DND-41 (cell line): ENCODE results near the gene PAX6.

Experiments
- ATAC-seq: fragments of 200-7000 bp; cut with Tn5 transposase; 3 replicates; pipeline ENCODE4 v1.9.1; 2021; ENCODE audit warnings: low read depth; ENCODE audit not compliant: insufficient read depth
- DNase-seq: peaks from one replicate; pipeline ENCODE4 v3.0.0-alpha.2; 2020
- H2AFZ ChIP-seq: 2 replicates; pipeline ENCODE4 v1.6.0; 2012; ENCODE audit warnings: low read depth, low read length
- H3K27ac ChIP-seq: 2 replicates; pipeline ENCODE4 v1.5.1; 2012; ENCODE audit warnings: low read length, inconsistent platforms
- H3K27me3 ChIP-seq: fragments of 200-600 bp; sonication (generic); 2 replicates; pipeline ENCODE4 v1.6.0; 2012; ENCODE audit warnings: low read length, mild to moderate bottlenecking, inconsistent platforms; ENCODE audit not compliant: insufficient read depth, poor library complexity
- H3K36me3 ChIP-seq: 2 replicates; pipeline ENCODE4 v1.5.1; 2012; ENCODE audit warnings: low read length, inconsistent platforms; ENCODE audit not compliant: insufficient read depth
- H3K4me1 ChIP-seq: 2 replicates; pipeline ENCODE4 v1.5.1; 2012; ENCODE audit warnings: mild to moderate bottlenecking, low read length; ENCODE audit not compliant: insufficient read depth
- H3K4me2 ChIP-seq: 2 replicates; pipeline ENCODE4 v1.6.0; 2012; ENCODE audit warnings: mild to moderate bottlenecking, moderate library complexity, low read length, inconsistent platforms; ENCODE audit not compliant: insufficient read depth
- H3K4me3 ChIP-seq, 2 experiments: fragments of 200-600 bp in 1 of 2; shearing (Covaris generic) in 1 of 2; 2 replicates each; pipeline ENCODE4 v1.5.1; 2012 to 2016; ENCODE audit warnings: inconsistent platforms in 2 of 2, low read length in 2 of 2, mild to moderate bottlenecking in 2 of 2, low read depth in 1 of 2, moderate library complexity in 1 of 2
- H3K79me2 ChIP-seq: 2 replicates; pipeline ENCODE4 v1.6.0; 2012; ENCODE audit warnings: low read length, inconsistent platforms; ENCODE audit not compliant: insufficient read depth
- H3K9ac ChIP-seq: 2 replicates; pipeline ENCODE4 v1.6.0; 2012; ENCODE audit warnings: low read depth, mild to moderate bottlenecking, inconsistent platforms, low read length, moderate library complexity
- H3K9me3 ChIP-seq: 2 replicates; pipeline ENCODE4 v1.5.1; 2012; ENCODE audit warnings: low read length, moderate library complexity, mild to moderate bottlenecking, inconsistent platforms; ENCODE audit not compliant: insufficient read depth, severe bottlenecking
- H4K20me1 ChIP-seq: 2 replicates; pipeline ENCODE4 v1.6.0; 2012; ENCODE audit warnings: low read length; ENCODE audit not compliant: insufficient read depth
- CTCF ChIP-seq: IDR thresholded peaks from 2 replicates; pipeline ENCODE4 v1.5.1; 2012; ENCODE audit warnings: borderline replicate concordance, low read length, moderate library complexity, mild to moderate bottlenecking; ENCODE audit not compliant: poor library complexity, severe bottlenecking; ENCODE audit errors: extremely low read depth
- EZH2 ChIP-seq: IDR thresholded peaks from 3 replicates; pipeline ENCODE4 v1.6.1; 2012; ENCODE audit warnings: borderline replicate concordance, low read depth, mild to moderate bottlenecking, moderate library complexity, low read length, inconsistent platforms; ENCODE audit not compliant: severe bottlenecking

The PAX6 gene

DNA sequence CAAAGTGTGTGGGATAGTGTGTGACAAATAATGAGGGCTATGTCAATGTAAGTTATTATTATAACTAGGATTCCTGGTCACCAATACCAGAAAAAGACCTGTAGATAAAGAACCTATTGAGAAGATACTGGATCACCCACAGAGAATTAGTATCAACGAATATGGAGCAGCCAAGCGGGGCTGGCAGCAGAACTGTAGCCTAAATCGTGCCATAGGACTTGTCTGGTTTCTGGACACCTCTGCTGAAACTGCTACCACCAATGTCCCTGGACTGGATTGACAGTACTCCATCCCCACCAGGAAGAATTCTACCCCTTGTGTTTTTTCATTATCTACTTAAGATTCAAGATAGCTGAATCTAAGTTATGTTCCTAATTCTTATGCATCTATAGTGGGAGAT is 30.3 kb upstream of the PAX6 start:
- Histone ChIP-seq H2AFZ (no peak overlapping the region), H3K4me3 (no peak overlapping the region), H3K4me1 (no peaks in the 10 kb centered on the region), H3K27me3 (peaks cover 14% of the 10 kb centered on the region), H4K20me1 (no peaks in the 10 kb centered on the region), H3K9ac (no peak overlapping the region), H3K9me3 (no peaks in the 10 kb centered on the region), H3K79me2 (no peaks in the 10 kb centered on the region), H3K36me3 (no peaks in the 10 kb centered on the region), H3K27ac (no peak overlapping the region), H3K4me2 (no peak overlapping the region)
- DNase-seq: no peak
- no peak for ATAC-seq
- no peak for TF ChIP-seq EZH2
- TF ChIP-seq CTCF: no peak

DNA sequence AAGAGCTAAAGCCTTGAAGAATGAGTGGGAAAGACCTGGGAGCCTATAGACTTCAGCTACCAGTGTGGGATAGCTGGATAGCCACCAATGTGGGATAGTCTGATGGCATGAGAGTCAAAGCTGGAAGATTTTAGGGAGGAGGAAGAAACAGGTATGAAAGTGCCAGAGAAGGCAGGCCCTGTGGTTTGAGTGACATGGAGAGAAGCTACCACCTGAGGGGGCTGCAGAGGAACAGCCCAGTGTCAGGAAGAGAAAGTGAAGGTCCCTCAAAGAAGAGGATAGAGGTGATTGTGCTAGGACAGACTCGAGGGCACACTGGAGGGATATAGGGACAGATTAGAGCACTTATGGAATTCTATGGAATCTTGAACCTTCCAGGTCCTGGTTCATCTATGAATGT is 23.1 kb upstream of the PAX6 start:
- no peaks in the 10 kb centered on the region for H3K79me2 ChIP-seq
- no peak overlapping the region for H3K4me3 ChIP-seq
- no peak overlapping the region for H3K9ac ChIP-seq
- no peak overlapping the region for H2AFZ ChIP-seq
- no peak for ATAC-seq
- H3K27me3 ChIP-seq: peaks cover 16% of the 10 kb centered on the region
- no peak overlapping the region for H3K27ac ChIP-seq
- no peaks in the 10 kb centered on the region for H3K36me3 ChIP-seq
- no peaks in the 10 kb centered on the region for H4K20me1 ChIP-seq
- H3K4me2 ChIP-seq: no peak overlapping the region
- TF ChIP-seq CTCF: peak; percentile 24
- no peak for TF ChIP-seq EZH2
- DNase-seq: no peak
- no peaks in the 10 kb centered on the region for H3K9me3 ChIP-seq
- no peaks in the 10 kb centered on the region for H3K4me1 ChIP-seq

GRCh38 chr11:31830406-31830805 is 19.3 kb upstream of the PAX6 start:
- no peak overlapping the region for H3K9ac ChIP-seq

More at GRCh38 chr11:31830406-31830805, 19.3 kb upstream of the PAX6 start:
- ATAC-seq: no peak
- DNase-seq: no peak
- Histone ChIP-seq H4K20me1 (no peaks in the 10 kb centered on the region), H3K4me1 (no peaks in the 10 kb centered on the region), H3K4me3 (no peak overlapping the region), H3K9me3 (no peaks in the 10 kb centered on the region), H3K79me2 (no peaks in the 10 kb centered on the region), H2AFZ (no peak overlapping the region), H3K36me3 (no peaks in the 10 kb centered on the region), H3K27me3 (peaks cover 8% of the 10 kb centered on the region), H3K27ac (no peak overlapping the region), H3K4me2 (no peak overlapping the region)
- no peak for TF ChIP-seq EZH2
- TF ChIP-seq CTCF: no peak
